ENCODE data around the gene SNTG2. TPM values are rescaled to one million over a fixed set of nuclear protein-coding genes. Genes with fewer than 3 reads are reported as not detected.

Gene SNTG2
- total RNA-seq, 1 donor from 2014 or later, result 23.2 TPM

DNA sequence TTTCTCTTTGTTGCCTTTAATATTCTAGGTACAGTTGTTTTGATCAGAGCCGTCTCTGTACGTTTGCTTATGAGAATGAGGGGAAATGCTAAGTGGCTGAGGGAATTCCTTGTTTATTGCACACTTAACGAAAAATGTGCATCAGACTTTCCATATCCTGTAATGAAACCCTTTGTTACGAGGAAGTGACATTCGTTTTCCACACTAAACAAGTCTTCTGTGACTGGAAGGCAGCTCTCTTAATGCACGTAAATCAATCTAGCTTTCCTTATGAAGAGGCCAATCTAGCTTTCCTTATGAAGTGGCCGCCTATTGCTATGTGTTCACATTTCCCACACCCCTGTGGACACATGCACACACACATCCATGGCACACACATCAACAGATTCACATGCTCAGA, 186.2 kb downstream of the SNTG2 start:
- TF ChIP-seq, protein P1, sequence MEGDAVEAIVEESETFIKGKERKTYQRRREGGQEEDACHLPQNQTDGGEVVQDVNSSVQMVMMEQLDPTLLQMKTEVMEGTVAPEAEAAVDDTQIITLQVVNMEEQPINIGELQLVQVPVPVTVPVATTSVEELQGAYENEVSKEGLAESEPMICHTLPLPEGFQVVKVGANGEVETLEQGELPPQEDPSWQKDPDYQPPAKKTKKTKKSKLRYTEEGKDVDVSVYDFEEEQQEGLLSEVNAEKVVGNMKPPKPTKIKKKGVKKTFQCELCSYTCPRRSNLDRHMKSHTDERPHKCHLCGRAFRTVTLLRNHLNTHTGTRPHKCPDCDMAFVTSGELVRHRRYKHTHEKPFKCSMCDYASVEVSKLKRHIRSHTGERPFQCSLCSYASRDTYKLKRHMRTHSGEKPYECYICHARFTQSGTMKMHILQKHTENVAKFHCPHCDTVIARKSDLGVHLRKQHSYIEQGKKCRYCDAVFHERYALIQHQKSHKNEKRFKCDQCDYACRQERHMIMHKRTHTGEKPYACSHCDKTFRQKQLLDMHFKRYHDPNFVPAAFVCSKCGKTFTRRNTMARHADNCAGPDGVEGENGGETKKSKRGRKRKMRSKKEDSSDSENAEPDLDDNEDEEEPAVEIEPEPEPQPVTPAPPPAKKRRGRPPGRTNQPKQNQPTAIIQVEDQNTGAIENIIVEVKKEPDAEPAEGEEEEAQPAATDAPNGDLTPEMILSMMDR (IDR thresholded peaks at IDR 0.05; ENCODE audit: unreplicated experiment), result no peak
- Mint-ChIP-seq H3K9me3 (ENCODE audit: unreplicated experiment) (no peaks in the 10 kb centered on the region), H3K4me3 (ENCODE audit: unreplicated experiment) (no peak overlapping the region), H3K27ac (ENCODE audit: unreplicated experiment) (no peak overlapping the region), H3K27me3 (ENCODE audit: unreplicated experiment) (no peaks in the 10 kb centered on the region), H3K36me3 (ENCODE audit: low read depth, unreplicated experiment) (no peaks in the 10 kb centered on the region), H3K4me1 (ENCODE audit: unreplicated experiment) (peaks cover 5% of the 10 kb centered on the region)
- no peak for DNase-seq (ENCODE audit: low spot score)

DNA sequence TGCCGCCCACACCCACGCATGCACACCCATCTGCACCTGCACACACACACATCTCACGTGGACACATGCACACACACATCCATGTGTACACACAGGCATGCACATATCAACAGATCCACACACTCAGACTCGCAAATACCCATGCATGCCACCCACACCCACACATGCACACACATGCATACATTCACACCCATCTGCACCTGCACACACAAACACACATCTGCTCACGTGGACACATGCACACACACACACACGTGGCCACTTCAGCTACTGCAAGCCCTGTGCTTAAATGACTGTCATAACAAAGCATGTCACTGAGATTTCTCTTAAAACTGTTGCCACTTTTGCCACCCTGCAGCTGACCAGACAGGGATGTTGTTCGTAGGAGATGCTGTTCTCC, 186.6 kb downstream of the SNTG2 start:
- H3K36me3 Mint-ChIP-seq (ENCODE audit: low read depth, unreplicated experiment), result no peaks in the 10 kb centered on the region
- no peaks in the 10 kb centered on the region for H3K9me3 Mint-ChIP-seq (ENCODE audit: unreplicated experiment)
- no peaks in the 10 kb centered on the region for H3K27me3 Mint-ChIP-seq (ENCODE audit: unreplicated experiment)
- TF ChIP-seq, protein P1 (IDR thresholded peaks at IDR 0.05; ENCODE audit: unreplicated experiment), result no peak
- DNase-seq (ENCODE audit: low spot score), result no peak
- H3K4me1 Mint-ChIP-seq (ENCODE audit: unreplicated experiment), result peaks cover 5% of the 10 kb centered on the region
- no peak overlapping the region for H3K4me3 Mint-ChIP-seq (ENCODE audit: unreplicated experiment)
- no peak overlapping the region for H3K27ac Mint-ChIP-seq (ENCODE audit: unreplicated experiment)

DNA sequence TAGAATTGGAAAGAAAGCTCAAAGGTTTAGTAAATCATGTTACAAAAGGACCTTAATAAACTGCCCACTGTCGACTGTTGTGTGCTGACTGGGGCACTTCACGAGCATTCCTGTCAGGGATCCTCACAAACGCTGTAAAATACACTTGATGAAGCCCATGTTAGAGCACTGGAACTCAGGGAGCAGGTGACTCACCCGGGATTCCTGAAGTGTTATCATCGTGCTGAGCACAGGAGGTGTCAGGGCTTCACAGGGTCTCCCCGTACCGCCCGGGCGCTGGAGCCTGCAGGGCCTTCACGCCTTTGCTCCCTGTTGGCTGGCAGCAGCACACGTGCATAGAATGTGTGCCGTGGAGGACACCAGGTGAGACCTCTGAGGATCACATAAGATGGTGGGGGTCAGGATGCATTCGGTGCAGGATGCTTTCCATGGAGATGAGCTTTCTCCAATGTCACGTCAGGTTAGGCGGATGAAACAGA, 187.3 kb downstream of the SNTG2 start:
- Mint-ChIP-seq H3K9me3 (ENCODE audit: unreplicated experiment) (no peaks in the 10 kb centered on the region), H3K36me3 (ENCODE audit: low read depth, unreplicated experiment) (peaks cover 5% of the 10 kb centered on the region), H3K27ac (ENCODE audit: unreplicated experiment) (no peak overlapping the region), H3K27me3 (ENCODE audit: unreplicated experiment) (no peaks in the 10 kb centered on the region), H3K4me3 (ENCODE audit: unreplicated experiment) (no peak overlapping the region), H3K4me1 (ENCODE audit: unreplicated experiment) (peaks cover 5% of the 10 kb centered on the region)
- DNase-seq (ENCODE audit: low spot score), result no peak
- TF ChIP-seq, protein P1 (IDR thresholded peaks at IDR 0.05; ENCODE audit: unreplicated experiment), result no peak

DNA sequence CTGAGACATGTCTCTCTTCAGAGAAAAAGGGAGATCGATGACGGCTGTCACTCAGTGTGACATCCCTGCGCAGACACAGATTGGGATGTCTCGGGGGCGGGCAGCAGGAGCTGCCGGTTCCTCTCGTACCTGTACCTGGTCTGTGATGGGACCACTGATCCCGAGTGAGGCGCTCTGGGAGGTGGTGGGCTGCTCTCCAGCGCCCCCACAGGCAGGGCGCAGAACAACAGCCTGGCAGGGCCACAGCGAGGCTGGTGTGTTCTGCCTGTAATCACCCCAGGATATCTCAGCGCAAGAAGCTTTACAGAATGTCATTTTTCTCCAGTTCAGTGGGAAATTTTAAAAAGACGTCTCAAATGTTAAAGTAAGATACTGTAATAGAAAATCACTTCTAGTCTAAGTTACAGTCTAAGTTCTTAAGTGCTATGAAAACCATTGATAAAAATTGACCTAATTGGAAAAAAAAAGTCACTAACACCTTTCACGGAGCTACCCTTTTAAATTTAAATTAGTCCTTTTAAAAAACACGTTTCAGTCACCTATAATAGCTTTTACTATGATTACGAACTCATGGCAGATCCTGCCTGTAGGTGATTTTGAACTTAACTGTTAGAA, 189.8 kb downstream of the SNTG2 start:
- Mint-ChIP-seq H3K27ac (ENCODE audit: unreplicated experiment) (no peak overlapping the region), H3K4me3 (ENCODE audit: unreplicated experiment) (no peak overlapping the region), H3K4me1 (ENCODE audit: unreplicated experiment) (peaks cover 5% of the 10 kb centered on the region), H3K27me3 (ENCODE audit: unreplicated experiment) (no peaks in the 10 kb centered on the region), H3K9me3 (ENCODE audit: unreplicated experiment) (no peaks in the 10 kb centered on the region), H3K36me3 (ENCODE audit: low read depth, unreplicated experiment) (peaks cover 5% of the 10 kb centered on the region)
- TF ChIP-seq, protein P1 (IDR thresholded peaks at IDR 0.05; ENCODE audit: unreplicated experiment), result peak; percentile 99
- DNase-seq (ENCODE audit: low spot score), result peak; percentile 82

DNA sequence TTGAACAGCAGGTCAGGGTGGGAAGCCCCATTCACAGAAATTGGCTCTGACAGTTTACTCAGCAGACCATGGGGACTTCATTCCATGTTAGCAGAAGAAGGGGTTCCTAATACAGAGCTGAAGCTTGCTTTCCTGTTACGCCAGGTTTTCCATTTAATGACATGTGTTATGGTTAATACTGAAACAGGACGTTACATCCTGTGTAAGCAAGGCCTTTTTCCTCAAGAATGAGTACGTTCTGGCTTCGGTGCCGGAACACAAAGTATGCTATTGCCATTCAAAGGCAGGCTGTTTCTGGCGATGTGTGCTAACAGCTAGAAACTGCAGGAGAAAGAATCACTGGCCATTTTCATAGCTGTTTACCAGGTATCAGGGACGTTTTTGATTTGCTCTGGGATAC, 190.4 kb downstream of the SNTG2 start:
- no peak for DNase-seq (ENCODE audit: low spot score)
- no peak overlapping the region for H3K27ac Mint-ChIP-seq (ENCODE audit: unreplicated experiment)
- peaks cover 4% of the 10 kb centered on the region for H3K4me1 Mint-ChIP-seq (ENCODE audit: unreplicated experiment)
- H3K4me3 Mint-ChIP-seq (ENCODE audit: unreplicated experiment), result no peak overlapping the region
- TF ChIP-seq, protein P1 (IDR thresholded peaks at IDR 0.05; ENCODE audit: unreplicated experiment), result no peak
- H3K9me3 Mint-ChIP-seq (ENCODE audit: unreplicated experiment), result no peaks in the 10 kb centered on the region
- no peaks in the 10 kb centered on the region for H3K27me3 Mint-ChIP-seq (ENCODE audit: unreplicated experiment)
- H3K36me3 Mint-ChIP-seq (ENCODE audit: low read depth, unreplicated experiment), result peaks cover 5% of the 10 kb centered on the region

All from endothelial cell (in vitro differentiated cells).